Neutrophil (primary cell): ENCODE results near the gene DOCK8.

Experiments
- H3K27ac ChIP-seq: fragments of 200-600 bp; sonication (generic); 2 replicates; pipeline ENCODE4 v1.5.1; 2016; ENCODE audit warnings: mild to moderate bottlenecking, moderate library complexity
- H3K27me3 ChIP-seq: fragments of 200-600 bp; sonication (generic); 2 replicates; pipeline ENCODE4 v1.6.0; 2016; ENCODE audit warnings: mild to moderate bottlenecking
- H3K36me3 ChIP-seq: fragments of 200-600 bp; sonication (generic); 2 replicates; pipeline ENCODE4 v1.5.1; 2017
- H3K4me1 ChIP-seq, 2 experiments: fragments of 200-600 bp in 1 of 2; sonication (generic) in 1 of 2; 1 replicate in 1 of 2; 2 replicates in 1 of 2; pipeline versions ENCODE4 v1.5.1 to v1.6.1; 2013 to 2016; ENCODE audit warnings: low read depth in 1 of 2, low read length in 1 of 2, mild to moderate bottlenecking in 1 of 2, moderate library complexity in 1 of 2; ENCODE audit not compliant: control insufficient read depth in 1 of 2, insufficient read depth in 1 of 2
- H3K4me3 ChIP-seq, 2 experiments: fragments of 200-600 bp in 1 of 2; sonication (generic) in 1 of 2; 1 replicate in 1 of 2; 2 replicates in 1 of 2; pipeline ENCODE4 v1.5.1; 2013 to 2016; ENCODE audit warnings: low read depth in 1 of 2, low read length in 1 of 2, mild to moderate bottlenecking in 1 of 2, moderate library complexity in 1 of 2
- H3K9me3 ChIP-seq: fragments of 200-600 bp; sonication (generic); 2 replicates; pipeline ENCODE4 v1.5.1; 2016
- CTCF ChIP-seq: fragments of 200-600 bp; sonication (generic); IDR thresholded peaks from 2 replicates; pipeline ENCODE4 v1.5.1; 2016; ENCODE audit warnings: antibody characterized with exemption

The DOCK8 gene

GRCh38 chr9:297104-297972 is 82.7 kb downstream of the DOCK8 start:
- Histone ChIP-seq H3K4me3 (peak overlapping the region; percentile 46 to 50), H3K9me3 (no peaks in the 10 kb centered on the region), H3K36me3 (peaks cover 58% of the 10 kb centered on the region), H3K27ac (peak overlapping the region; percentile 94), H3K27me3 (no peaks in the 10 kb centered on the region), H3K4me1 (peaks cover 57 to 63% of the 10 kb centered on the region in 2 experiments)
- TF ChIP-seq CTCF, result peak; percentile 50

GRCh38 chr9:303502-303901 is 88.8 kb downstream of the DOCK8 start:
- no peak for TF ChIP-seq CTCF
- H3K4me3 ChIP-seq, result no peak overlapping the region
- no peaks in the 10 kb centered on the region for H3K27me3 ChIP-seq
- peak overlapping the region; percentile 14 for H3K27ac ChIP-seq
- H3K9me3 ChIP-seq, result no peaks in the 10 kb centered on the region
- H3K36me3 ChIP-seq, result peaks cover 77% of the 10 kb centered on the region
- H3K4me1 ChIP-seq, result peaks cover 11 to 12% of the 10 kb centered on the region in 2 experiments

GRCh38 chr9:304106-304505 is 89.4 kb downstream of the DOCK8 start:
- H3K27ac ChIP-seq, result peak overlapping the region; percentile 14
- H3K27me3 ChIP-seq, result no peaks in the 10 kb centered on the region
- TF ChIP-seq CTCF, result no peak
- H3K4me1 ChIP-seq, result peaks cover 4 to 6% of the 10 kb centered on the region in 2 experiments
- H3K36me3 ChIP-seq, result peaks cover 82% of the 10 kb centered on the region
- no peaks in the 10 kb centered on the region for H3K9me3 ChIP-seq
- H3K4me3 ChIP-seq, result no peak overlapping the region

DNA sequence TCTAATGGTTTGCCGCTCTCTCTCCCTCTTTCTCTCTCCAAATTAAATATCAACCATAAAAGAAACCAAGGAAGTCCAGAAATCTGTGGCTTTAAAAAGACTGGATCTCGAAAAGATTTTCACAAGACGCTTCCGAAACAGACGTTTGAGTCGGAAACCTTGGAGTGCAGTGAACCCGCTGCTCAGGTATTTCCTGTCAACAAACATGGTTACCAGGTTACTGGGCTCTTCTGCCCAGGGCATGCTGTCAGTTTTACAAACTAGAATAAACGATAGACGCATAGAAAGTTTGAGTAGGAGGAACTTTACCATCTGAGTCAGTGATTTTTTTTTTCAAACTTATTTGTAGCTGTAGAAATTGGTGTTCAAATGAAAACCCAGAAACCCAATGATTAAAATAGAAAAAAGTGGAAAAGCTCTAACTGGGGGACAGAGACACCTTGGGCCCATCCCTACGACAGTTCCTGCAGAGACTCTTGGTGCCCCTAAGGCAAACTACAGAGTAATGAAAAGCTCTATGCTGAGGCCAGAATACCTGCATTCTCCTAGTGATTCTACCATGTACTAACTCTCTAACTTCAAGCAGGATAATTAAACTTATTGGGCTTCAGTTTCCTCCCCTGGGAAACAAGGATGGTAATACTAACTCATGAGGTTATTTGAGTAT is 90.0 kb downstream of the DOCK8 start:
- Histone ChIP-seq H3K36me3 (peaks cover 82% of the 10 kb centered on the region), H3K4me3 (no peak overlapping the region), H3K27ac (peak overlapping the region; percentile 14), H3K4me1 (peaks cover 0 to under 1% of the 10 kb centered on the region in 2 experiments), H3K9me3 (no peaks in the 10 kb centered on the region), H3K27me3 (no peaks in the 10 kb centered on the region)
- no peak for TF ChIP-seq CTCF

DNA sequence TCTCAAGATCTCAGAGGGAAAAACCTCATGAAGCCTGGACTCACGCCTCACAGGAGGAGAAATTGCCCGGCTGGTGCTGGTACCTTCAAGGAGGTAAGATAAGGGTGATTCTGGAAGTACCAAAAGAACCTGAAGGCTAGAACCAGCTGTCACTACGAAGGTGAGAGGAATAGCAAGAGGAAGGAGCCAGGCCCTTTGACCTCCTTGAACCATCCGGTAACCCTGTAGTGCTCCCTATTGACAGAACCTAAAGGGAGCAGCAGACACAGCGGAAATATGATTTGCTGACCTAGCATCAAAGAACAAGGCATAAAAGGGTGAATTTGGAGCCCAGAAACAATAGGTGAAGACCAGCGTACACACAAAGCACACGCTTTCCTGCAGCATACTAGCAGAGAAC is 92.2 kb downstream of the DOCK8 start:
- Histone ChIP-seq H3K4me1 (no peaks in the 10 kb centered on the region), H3K4me3 (no peak overlapping the region), H3K27me3 (no peaks in the 10 kb centered on the region), H3K9me3 (no peaks in the 10 kb centered on the region), H3K27ac (peak overlapping the region; percentile 65), H3K36me3 (peaks cover 84% of the 10 kb centered on the region)
- TF ChIP-seq CTCF, result peak; percentile 56
